Measurements from ENCODE around the gene SEC61A2.

The SEC61A2 gene

GRCh38 chr10:12186323-12186722 is 56.8 kb downstream of the SEC61A2 start:
- H3K4me3 ChIP-seq (replicated peaks; ENCODE audit: insufficient read depth, low read length), result no peak overlapping the region
- H3K27ac ChIP-seq (replicated peaks), result no peak overlapping the region; the same call in 1 of the 2 replicates
- TF ChIP-seq SPI1 (IDR thresholded peaks at IDR 0.05; ENCODE audit: borderline replicate concordance, low read depth), result peak; percentile 48; the same call in 1 of the 2 replicates
- no peak for TF ChIP-seq POLR2AphosphoS5 (IDR thresholded peaks at IDR 0.05; ENCODE audit: low read depth)
- no peaks in the 10 kb centered on the region for H3K27me3 ChIP-seq (ENCODE audit: insufficient read depth, poor library complexity, severe bottlenecking)
- peak in 1 of 2 experiments; percentile 16 for DNase-seq (ENCODE audit: low read depth in 1 of 2, low spot score in 1 of 2)

GRCh38 chr10:12187321-12187905 is 57.9 kb downstream of the SEC61A2 start:
- no peak overlapping the region for H3K27ac ChIP-seq (replicated peaks)
- no peak for DNase-seq (ENCODE audit: low read depth in 1 of 2, low spot score in 1 of 2)
- H3K27me3 ChIP-seq (ENCODE audit: insufficient read depth, poor library complexity, severe bottlenecking), result no peaks in the 10 kb centered on the region
- TF ChIP-seq GABPA (IDR thresholded peaks at IDR 0.05; ENCODE audit: low read depth), result no peak
- TF ChIP-seq REST (IDR thresholded peaks at IDR 0.05; ENCODE audit: insufficient replicate concordance, low read depth), result no peak
- no peak overlapping the region for H3K4me3 ChIP-seq (replicated peaks; ENCODE audit: insufficient read depth, low read length)

- no peak for TF ChIP-seq GABPA (IDR thresholded peaks at IDR 0.05; ENCODE audit: low read depth)
- TF ChIP-seq SPI1 (IDR thresholded peaks at IDR 0.05; ENCODE audit: borderline replicate concordance, low read depth), result no peak
- no peak for TF ChIP-seq POLR2AphosphoS5 (IDR thresholded peaks at IDR 0.05; ENCODE audit: low read depth)
- no peak for TF ChIP-seq REST (IDR thresholded peaks at IDR 0.05; ENCODE audit: insufficient replicate concordance, low read depth)
- TF ChIP-seq CTCF (IDR thresholded peaks at IDR 0.05; ENCODE audit: insufficient read depth, low read length), result no peak
- no peak for DNase-seq (ENCODE audit: low read depth in 1 of 2, low spot score in 1 of 2)
- no peak overlapping the region for H3K27ac ChIP-seq (replicated peaks)
- H3K27me3 ChIP-seq (ENCODE audit: insufficient read depth, poor library complexity, severe bottlenecking), result no peaks in the 10 kb centered on the region
- H3K4me3 ChIP-seq (replicated peaks; ENCODE audit: insufficient read depth, low read length), result no peak overlapping the region
These were observed 59.2 kb downstream of the SEC61A2 start for GRCh38 chr10:12188656-12189055.

- no peak for DNase-seq (ENCODE audit: low read depth in 1 of 2, low spot score in 1 of 2)
- TF ChIP-seq REST (IDR thresholded peaks at IDR 0.05; ENCODE audit: insufficient replicate concordance, low read depth) (no peak), GABPA (IDR thresholded peaks at IDR 0.05; ENCODE audit: low read depth) (no peak), SPI1 (IDR thresholded peaks at IDR 0.05; ENCODE audit: borderline replicate concordance, low read depth) (no peak), POLR2AphosphoS5 (IDR thresholded peaks at IDR 0.05; ENCODE audit: low read depth) (no peak), CTCF (IDR thresholded peaks at IDR 0.05; ENCODE audit: insufficient read depth, low read length) (no peak)
- H3K27ac ChIP-seq (replicated peaks), result no peak overlapping the region
These were observed 59.9 kb downstream of the SEC61A2 start for GRCh38 chr10:12189426-12189825.

More at GRCh38 chr10:12189426-12189825, 59.9 kb downstream of the SEC61A2 start:
- Histone ChIP-seq H3K4me3 (replicated peaks; ENCODE audit: insufficient read depth, low read length) (no peak overlapping the region), H3K27me3 (ENCODE audit: insufficient read depth, poor library complexity, severe bottlenecking) (no peaks in the 10 kb centered on the region)
